Activated CD8-positive, alpha-beta memory T cell treated with anti-CD3 and anti-CD28 coated beads, Interleukin-2, amount 50 U/mL, for 48 hours (primary cell): Measurements from ENCODE around the gene PTPRU.
"Not testable (repeated sequence)": the region's sequence is repeated elsewhere in the genome, so short reads cannot be mapped to it uniquely, and the experiment has no call there.

Experiments used
- DNase-seq: peaks from one replicate; pipeline ENCODE4 v3.0.0-alpha.2; 2020

PTPRU gene

DNA sequence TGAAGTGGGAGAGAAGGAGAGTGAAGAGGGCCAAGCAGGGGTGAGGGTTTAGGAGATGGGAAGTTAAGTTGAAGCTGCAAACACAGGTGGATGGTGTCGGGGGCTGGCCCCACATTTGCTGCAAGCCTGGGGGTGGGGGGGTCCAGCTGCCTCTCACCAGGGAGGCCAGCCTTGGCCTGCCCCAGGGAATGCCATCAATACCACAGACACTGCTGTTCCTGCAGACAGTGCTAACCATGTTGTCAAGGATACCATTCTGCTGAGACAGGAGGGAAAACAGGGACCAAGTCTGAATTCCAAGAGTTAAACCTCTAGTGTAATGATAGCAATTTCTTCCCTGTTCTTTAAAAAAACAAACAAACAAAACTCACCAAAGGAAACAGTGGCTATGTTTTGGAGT is 13.6 kb upstream of the PTPRU start:
- DNase-seq = no peak

DNA sequence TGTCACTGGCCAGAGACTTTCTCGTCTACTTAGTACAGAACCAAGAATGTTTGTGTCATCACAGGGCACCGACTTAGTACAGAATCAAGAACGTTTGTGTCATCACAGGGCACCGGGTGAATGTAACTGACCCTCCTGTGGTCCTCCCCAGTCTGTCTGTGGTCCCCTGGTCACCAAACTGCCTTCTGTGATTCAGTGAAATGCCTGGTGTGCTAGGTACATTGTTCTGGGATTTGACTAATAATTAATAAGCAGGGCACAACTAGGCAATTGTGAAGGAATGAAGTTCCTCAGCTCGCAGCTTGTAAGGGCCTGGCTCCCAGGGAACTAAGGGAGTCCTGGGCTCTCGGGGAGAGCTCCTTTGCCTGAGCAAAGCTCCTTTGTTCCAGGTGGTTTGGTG is 12.8 kb upstream of the PTPRU start:
- no peak for DNase-seq

DNA sequence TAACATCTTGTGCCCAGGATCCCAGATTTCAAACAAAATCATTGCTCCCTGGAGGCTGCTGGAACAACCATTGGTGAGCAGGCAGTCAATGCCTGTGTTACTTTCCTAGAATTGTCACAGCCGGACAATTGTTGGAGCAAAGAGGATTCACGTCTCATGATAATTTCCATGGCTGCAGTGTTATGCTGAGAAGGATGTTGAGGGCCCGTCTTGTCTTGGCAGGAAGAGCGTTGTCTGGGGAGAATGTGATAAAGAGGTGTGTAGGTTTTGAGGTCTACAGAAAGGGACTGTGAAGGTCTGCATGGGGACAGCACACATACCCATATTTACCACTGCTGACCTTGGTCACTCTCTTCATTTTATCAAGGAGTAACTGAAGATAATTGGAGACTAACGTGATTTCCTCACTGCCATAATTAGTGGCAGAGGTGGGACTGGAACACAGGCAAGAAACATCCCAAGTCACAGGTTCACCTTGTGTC is 11.9 kb upstream of the PTPRU start:
- no peak for DNase-seq

DNA sequence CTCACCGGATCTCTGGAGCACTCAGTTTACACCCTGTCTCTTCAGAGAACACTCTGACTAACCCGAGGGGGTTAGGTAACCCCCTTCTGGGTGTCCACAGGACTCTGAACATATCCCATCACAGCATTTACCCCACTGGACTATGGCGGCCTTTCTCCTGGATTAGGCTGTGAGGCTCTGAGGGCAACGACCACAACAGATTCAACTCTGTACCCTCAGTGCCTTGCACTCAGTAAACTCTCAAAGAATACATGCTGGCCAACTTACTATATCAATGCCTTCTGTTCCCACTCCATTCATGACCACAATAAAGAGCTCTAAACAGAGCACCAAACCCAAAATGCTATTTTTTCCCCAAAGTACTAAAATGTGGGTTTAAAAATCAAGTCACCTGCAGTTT is 11.0 kb upstream of the PTPRU start:
- DNase-seq = no peak

DNA sequence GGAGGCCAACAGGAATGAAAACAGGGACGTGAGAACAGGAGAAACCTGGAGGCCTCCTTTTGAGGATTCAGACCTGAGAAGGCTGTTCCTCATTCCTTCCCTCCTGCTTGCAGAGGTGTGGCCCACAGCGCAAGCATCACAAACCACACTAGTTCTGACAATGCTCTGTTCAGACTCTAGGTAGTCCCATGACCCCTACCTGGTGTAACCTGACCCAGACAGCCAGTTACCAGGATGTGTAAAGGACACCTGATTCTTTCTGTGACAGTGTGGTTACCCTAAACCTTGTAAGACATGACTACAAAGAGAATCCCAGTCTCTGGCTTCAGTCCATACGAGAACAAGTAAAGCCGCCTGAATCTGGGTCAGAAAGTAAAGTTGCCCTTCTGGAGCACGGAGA is 8.8 kb upstream of the PTPRU start:
- DNase-seq = no peak

DNA sequence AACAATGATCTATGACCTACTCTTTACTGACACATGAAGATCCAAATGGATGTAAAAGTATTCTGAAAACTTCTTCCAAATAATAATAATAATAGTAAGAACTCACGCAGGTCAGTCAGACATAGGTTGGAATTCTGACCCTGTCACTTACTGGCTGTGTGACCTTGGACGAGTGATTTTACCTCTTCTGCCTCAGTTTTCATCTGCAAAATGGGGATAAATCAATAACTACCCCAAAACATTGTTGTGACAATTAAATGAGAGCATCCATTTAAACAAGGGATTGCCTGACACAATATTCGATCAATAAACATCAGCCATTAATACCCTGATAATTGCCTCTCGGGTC is 6.1 kb upstream of the PTPRU start:
- DNase-seq = no peak

DNA sequence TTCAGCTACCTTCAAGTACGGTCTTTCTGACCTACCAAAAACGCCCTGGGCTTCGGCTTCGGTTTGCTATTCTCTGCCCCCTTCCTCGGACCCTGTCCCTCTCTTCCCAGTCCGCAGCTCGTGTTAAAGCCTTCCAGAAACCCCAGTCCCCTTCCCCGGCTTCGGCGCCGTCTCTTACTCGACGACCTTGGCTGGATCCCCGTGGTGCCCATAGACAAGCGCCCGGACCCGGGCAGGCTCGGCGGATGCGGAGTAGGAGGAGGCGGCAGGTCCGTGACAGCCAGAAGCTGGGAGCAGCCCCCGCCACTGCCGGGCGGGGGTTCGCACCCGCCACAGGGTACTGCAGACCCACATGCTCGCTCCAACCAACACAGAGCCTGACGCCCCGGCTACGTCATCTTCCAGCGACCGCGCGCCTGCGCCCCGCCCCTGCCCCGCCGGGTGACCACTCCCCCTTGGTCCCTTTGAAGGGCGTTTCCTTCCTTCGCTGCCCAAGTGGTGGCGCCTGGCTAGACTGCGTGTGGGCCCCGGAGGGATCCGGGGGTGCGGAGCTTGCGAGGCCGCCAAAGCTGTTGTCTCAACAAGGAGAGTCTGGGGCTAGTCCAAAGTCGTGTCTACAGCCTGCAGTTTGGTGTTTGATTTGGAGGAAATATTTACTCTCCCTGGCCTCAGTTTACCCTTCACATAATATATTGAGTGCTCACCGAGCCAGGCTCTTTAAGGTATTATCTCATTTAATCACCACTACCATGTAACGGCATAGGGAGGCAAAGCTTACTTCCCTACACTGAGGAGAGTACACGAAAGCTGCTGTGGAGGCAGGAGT is 5.6 kb upstream of the PTPRU start, which contains the start of gene MECR:
Gene MECR, minus strand, starts transcription at position 382 of the 826 bp plus-strand sequence. Its CDS starts 28 bp downstream, at position 354.
- DNase-seq = peak; percentile 99

DNA sequence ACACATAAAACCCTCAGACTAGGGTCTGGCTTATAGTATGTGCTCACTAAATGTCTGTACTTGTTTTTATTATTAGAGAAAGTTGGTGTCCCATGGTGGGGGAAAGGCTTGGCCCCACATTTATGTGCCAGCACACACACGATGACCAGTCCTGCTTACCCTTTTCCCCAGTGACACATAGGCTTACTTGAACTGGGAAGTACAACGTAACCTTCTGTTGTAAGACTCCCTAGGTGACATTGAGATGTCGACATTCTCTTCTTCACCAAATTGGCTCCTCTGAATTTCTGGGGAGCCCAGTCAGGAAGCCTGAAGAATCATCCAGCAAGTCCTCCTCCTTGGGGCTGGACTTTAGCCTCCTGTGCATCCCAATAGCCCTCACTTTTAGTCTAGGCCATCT is 3.9 kb upstream of the PTPRU start:
- no peak for DNase-seq

DNA sequence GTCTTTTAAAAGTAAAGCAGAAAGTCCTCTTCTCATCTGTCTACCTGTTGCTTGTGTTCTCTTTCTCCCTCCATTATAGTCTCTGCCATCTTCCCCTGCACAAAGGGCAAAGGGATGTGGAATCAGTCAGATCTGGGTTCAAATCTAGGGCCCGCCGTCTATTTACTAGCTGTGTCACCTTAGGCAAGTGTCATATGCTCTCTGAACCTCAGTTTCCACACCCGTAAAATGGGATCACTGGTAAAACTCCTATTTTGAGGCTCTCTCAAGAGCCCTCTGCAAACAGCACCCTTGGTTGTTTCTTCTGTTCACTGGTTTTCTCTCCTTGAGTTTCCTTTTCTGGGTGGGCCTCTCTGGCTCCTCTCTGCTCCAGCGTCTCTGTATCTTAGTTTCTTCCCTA is 2.6 kb upstream of the PTPRU start:
- DNase-seq = no peak

DNA sequence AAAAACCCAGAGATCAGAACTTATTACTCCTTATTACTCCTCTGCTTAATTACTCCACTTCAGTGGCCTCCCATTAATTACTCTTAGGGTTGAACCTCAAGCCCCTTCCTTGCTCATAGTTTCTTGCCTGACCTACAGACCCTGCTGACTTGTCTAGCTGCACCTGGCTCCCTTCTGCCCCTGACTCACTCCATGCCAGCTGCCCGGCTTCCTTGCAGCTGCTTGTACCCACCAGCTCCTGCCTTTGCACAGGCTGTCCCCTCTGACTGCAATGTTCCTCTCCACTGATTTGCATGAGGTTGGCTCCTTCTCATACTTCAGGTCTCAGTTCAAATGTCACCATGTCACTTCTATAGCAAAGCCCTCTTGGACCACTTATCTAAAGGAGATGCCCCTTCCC is 1.9 kb upstream of the PTPRU start:
- DNase-seq = no peak

DNA sequence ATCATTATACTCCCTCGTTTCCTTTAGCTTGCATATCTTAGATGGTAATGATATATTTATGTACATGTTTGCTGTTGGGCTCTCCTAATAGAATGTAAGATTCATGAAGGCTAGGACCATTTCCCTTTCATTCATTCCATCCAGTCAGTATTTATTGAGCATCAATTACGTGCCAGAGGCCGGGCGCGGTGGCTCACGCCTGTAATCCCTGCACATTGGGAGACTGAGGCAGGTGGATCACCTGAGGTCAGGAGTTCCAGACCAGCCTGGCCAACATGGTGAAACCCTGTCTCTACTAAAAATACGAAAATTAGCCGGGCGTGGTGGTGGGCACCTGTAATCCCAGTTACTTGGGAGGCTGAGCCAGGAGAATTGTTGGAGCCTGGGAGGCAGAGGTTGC is 1.4 kb upstream of the PTPRU start:
- not testable (repeated sequence) for DNase-seq

DNA sequence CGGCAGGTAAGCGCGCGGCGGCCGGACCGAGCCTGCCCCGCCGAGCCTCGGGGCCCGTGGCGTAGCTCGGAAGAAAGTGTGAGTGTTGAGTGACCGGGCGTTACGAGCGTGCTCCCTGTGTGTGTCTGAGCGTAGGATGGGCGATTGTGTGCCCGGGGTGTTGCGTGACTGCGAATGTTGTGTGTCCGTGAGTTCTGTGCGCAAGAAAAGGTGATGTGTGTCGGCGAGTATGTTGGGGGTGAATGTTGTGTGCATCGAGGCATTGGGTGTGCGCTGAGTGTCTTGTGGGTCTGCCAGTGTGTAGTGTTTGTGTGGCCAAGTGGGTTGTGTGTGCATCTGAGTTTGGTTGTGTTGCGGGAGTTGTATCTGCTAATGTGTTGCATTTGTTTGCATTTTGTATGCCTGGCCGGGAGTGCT is 398 bp downstream of the PTPRU start:
- peak; percentile 60 for DNase-seq

DNA sequence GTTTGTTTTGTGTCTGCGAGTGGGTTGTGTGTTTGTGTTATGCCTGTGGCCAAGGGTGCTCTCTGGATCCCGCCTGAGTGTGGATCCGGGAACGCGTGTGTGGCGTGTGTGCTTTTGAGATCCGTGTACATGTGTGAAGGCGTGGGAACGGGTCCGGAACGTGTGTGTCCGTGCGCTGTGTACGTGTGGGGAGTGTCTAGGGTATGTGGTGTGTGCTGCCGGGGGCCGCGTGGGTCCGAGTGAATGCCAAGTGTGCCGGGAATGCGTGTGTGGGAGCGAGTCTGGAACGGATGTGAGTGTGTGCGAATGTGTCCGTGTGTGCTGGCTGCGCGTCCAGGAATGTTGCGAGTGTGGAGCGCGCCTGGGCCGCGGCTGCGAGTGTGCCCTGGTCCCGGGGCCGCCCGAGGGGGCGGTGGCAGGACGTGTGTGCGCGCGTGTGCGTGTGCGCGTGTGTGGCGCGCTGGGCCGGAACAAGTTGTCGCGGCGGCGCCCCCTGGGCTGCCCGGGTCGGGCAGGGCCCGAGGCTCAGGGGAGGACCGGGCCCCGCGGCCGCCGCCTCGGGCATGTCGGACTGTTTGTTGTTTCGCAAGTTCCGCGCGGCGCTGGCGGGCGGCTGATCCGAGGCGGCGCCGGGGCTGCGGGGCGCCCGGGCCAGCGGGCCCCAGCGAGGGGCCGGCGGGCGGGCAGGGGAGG is 953 bp downstream of the PTPRU start:
- DNase-seq = peak; percentile 61

DNA sequence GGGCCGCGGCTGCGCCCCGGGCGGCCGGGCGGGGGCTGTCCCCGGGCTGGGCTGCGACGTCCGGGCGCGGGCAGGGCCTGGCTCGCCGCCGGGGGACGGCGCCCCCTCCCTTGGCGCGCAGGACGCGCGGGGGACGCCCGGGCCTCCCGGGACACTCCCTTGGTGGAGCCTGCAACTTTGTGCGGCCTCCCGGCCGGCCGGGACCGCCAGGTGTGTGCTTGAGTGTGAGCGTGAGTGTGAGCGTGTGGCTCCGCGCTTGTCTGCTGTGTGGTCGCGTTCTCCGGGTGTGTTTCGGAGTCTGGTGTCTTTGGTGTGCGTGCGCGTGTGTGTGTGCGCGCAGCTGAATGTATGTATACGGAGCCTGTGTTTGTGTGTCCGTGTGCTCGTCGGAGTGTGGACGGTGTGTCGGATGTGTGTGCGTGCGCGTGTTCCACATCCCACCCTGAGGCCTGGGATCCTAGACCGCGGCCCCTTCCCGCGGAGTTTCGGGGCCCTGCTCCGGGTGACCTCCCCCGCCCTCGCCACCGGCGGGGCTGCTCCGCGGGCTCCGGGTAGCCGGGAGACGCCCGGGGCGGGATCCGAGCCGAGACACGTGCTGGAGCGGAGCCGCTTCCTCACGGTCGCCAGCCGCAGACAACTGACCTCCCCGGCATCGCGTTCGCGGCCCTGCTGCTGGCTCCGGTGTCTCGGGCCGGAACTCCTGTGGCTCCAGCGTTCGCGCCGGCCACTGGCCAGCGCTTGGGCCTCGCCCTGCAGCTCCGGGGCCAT is 1.7 kb downstream of the PTPRU start:
- DNase-seq = no peak

DNA sequence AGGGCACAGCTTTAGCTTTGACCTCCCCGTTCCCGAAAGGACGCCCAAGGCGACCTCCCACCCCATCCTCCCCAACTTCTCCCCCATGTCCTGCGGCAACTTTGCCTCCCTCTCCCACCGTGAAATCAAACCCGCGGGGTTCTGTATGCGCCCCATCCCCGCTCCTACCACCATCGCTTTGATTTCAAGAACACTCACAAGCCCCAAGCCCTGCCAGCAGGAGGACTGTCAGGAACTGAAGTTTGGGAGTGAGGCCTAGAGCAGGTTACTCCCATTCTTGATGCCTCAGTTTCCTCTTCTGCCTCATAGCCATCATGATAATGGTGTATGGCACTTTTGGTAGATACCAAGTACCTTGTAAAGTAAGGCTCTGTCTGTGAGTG is 2.3 kb downstream of the PTPRU start:
- DNase-seq = no peak

DNA sequence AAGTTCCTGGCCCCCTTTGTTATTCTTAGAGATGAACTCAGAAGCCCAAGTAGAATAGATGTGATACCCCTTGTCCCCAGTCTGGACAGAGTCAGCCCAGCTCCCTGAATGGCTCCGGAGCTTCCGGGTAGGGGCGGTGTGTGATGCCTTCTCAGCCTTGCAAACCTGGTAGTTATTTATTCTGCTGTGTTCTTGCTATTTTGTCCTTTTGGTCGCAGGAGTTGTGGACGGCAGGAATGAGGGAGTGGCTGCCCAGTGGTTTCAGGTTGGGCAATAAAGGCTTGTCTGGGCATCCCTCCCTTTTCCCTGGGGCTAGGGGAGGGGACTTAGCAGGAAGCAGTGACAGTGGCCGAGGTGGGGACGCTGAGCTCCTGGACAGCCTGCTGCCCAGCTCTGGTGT is 2.8 kb downstream of the PTPRU start:
- DNase-seq = no peak

DNA sequence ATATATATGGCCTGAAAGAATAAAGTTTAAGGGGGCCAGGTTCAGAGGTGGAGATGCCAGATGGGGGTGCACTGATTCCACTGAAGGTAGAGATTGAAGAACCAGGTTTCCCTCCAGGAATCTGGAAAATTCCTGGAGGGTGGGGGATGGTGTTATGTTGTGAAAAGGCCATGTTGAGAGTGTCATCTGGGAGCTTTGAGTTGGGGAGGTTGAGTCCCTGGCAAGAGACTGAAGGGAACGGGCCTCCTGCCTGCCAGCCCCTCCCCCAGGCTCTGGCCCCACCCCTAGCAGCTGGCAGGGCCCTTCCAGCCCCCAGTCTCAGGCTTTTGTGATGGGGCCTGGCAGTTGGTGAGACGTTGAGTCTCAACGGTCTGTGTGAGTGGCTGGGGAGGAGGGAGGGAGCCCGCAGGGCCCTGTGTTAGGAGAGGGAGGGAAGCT is 4.1 kb downstream of the PTPRU start:
- DNase-seq = no peak

DNA sequence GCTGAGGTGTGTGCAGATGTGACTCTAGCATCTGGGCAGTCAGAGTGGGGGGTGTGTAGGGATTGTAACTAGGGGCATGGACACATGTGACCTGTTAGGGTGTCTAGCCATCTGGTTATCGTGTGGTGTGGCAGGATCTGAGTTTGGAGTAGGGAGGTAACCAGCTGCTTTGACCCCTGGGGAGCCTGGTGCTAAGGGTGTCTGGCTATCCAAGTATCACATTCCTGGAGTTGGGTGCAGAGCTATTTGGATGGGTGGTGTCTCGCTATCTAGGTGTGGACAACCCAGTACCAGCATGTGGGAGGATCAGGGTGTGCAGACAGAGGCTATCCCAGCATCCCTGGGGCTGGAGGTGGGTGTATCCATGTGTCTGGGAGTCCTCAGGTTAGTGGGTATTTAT is 4.7 kb downstream of the PTPRU start:
- DNase-seq = no peak

DNA sequence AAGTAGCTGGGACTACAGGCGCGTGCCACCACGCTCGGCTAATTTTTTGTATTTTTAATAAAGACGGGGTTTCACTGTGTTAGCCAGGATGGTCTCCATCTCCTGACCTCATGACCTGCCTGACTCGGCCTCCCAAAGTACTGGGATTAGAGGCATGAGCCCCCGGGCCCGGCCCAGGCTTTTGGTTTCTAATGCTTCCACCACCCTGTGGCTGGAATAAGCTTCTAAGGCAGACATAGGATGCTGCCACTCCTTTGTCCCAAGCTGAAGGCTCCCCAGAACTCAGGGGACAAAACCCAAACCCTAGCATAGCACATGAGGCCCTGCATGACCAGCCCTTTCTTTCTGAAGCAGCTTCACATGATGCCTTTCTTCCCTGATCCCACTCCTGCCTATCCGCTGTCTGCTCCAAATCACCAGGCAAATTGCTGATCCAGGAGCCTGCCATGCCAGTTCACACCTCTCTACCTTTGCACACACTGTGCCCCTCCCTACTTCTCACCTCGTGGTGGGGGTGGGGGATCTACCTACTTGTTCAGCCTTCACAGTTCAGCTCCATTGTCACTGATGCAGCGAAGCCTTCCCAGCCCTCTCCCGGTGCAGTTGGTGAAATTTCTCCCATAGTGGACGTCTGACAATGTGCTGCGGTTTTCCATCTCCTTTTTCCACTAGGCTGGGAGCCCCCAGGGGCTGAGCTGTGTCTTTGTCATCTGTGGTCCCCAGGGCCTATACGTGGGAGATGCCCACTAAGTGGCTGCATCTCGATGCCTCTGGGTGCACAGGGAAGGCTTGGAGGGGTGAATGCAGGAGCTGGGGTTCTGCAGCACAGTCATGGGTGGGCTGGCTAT is 6.9 kb downstream of the PTPRU start:
- no peak for DNase-seq

DNA sequence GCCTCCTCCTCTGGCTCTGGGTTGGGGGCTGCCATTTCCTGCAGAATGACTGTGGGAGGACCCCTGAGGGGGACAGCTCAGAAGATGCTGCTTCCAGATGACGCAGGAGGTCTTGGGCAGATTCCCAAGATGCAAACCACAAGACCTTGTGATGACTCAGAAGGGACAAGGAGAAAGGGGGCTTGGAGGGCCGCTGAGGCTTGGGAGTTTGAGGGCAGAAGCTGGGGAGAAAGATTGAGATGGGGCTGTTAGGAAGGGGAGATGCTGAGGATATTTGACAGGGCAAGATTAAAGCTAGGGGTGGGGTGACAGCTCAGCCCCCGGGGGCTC is 7.5 kb downstream of the PTPRU start:
- DNase-seq = no peak

DNA sequence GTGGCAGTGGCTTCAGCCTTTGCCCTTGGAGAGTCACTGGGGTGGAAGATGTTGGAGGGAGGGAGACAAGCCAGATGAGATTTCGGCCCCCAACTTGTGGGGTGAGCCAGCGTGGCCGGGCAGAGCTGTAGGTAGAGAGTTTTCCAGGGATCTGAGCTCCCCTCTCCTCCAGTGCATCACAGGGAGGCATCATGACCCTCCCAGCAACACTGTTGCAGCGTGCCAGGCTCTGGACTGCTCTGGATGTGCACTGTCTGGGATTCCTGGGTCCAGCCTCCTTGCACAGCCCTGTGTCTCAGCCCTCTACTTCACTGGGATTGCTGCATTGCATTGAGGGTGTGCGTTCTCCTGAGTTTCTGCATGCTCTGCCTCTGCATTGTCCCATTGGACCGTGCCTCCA is 8.9 kb downstream of the PTPRU start:
- no peak for DNase-seq

DNA sequence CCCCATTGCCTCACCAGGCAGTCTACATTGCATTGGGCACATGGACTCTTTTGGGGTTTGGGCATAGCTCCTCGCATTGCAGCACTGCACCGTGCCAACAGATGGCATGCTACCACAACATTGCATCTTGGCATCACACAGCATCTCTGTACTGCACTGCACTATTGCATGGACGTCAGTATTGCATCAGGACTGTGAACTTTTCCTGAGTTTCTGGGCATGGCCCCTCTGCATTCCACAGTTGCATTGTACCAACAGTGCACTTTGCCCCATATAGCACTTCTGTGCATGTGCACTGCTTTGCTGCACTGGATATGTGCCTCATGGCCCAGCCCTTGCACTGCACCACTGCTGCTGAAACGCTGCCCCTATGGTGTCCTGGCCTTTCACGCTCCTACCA is 9.6 kb downstream of the PTPRU start:
- DNase-seq = no peak

DNA sequence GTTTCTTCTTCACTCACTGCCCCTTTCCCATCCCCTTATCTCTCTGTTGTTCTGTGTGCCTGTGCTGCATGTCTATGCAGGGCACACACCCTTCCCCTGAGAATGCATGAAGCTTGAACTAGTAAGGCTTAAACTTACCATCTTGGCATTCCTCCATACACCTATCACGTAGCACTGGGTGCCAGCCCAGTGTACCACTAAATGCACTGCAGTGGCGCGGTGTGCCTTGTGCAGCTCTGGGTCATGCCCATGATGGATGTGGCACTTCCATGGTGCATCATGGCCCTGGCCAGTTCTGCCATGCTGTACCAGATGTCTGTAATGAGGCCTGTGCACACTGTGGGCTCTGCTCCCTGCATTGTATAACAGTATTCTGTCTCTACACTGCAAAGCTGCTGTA is 10.7 kb downstream of the PTPRU start:
- DNase-seq = no peak
